Measurements from ENCODE around the gene MIER2.

MIER2 gene

GRCh38 chr19:377801-378581 lies 33.4 kb upstream of the MIER2 start:
- peaks cover 15% of the 10 kb centered on the region for H3K27me3 ChIP-seq (ENCODE audit: insufficient read depth, low read length)
- no peak overlapping the region for H3K27ac ChIP-seq (ENCODE audit: low read depth, low read length)
- H2AFZ ChIP-seq (ENCODE audit: low read length, unreplicated experiment), result no peak overlapping the region
- H3K4me3 ChIP-seq (ENCODE audit: low read depth, low read length), result no peak overlapping the region
- H3K36me3 ChIP-seq (ENCODE audit: insufficient read depth, low read length), result no peaks in the 10 kb centered on the region
- no peaks in the 10 kb centered on the region for H3K4me1 ChIP-seq (ENCODE audit: control insufficient read depth, insufficient read depth, low read length, unreplicated experiment)
- H3K79me2 ChIP-seq (ENCODE audit: control insufficient read depth, insufficient read depth, low read length, unreplicated experiment), result no peaks in the 10 kb centered on the region

GRCh38 chr19:376111-376470 lies 31.5 kb upstream of the MIER2 start:
- peaks cover 26% of the 10 kb centered on the region for H3K27me3 ChIP-seq (ENCODE audit: insufficient read depth, low read length)
- H2AFZ ChIP-seq (ENCODE audit: low read length, unreplicated experiment), result no peak overlapping the region
- no peak overlapping the region for H3K27ac ChIP-seq (ENCODE audit: low read depth, low read length)
- no peak overlapping the region for H3K4me3 ChIP-seq (ENCODE audit: low read depth, low read length)
- no peaks in the 10 kb centered on the region for H3K36me3 ChIP-seq (ENCODE audit: insufficient read depth, low read length)
- H3K79me2 ChIP-seq (ENCODE audit: control insufficient read depth, insufficient read depth, low read length, unreplicated experiment), result no peaks in the 10 kb centered on the region
- no peaks in the 10 kb centered on the region for H3K4me1 ChIP-seq (ENCODE audit: control insufficient read depth, insufficient read depth, low read length, unreplicated experiment)

- Histone ChIP-seq H3K27ac (ENCODE audit: low read depth, low read length) (no peak overlapping the region), H3K4me1 (ENCODE audit: control insufficient read depth, insufficient read depth, low read length, unreplicated experiment) (no peaks in the 10 kb centered on the region), H2AFZ (ENCODE audit: low read length, unreplicated experiment) (no peak overlapping the region), H3K36me3 (ENCODE audit: insufficient read depth, low read length) (no peaks in the 10 kb centered on the region), H3K27me3 (ENCODE audit: insufficient read depth, low read length) (peaks cover 26% of the 10 kb centered on the region), H3K4me3 (ENCODE audit: low read depth, low read length) (no peak overlapping the region), H3K79me2 (ENCODE audit: control insufficient read depth, insufficient read depth, low read length, unreplicated experiment) (no peaks in the 10 kb centered on the region)
Observed at GRCh38 chr19:375395-376110, 31.0 kb upstream of the MIER2 start.

- Histone ChIP-seq H3K4me1 (ENCODE audit: control insufficient read depth, insufficient read depth, low read length, unreplicated experiment) (no peaks in the 10 kb centered on the region), H3K27me3 (ENCODE audit: insufficient read depth, low read length) (peaks cover 26% of the 10 kb centered on the region)
Observed at GRCh38 chr19:374886-375235, 30.3 kb upstream of the MIER2 start.

GRCh38 chr19:374183-374885 lies 29.7 kb upstream of the MIER2 start:
- H3K27me3 ChIP-seq (ENCODE audit: insufficient read depth, low read length), result peaks cover 26% of the 10 kb centered on the region
- H3K27ac ChIP-seq (ENCODE audit: low read depth, low read length), result no peak overlapping the region
- no peaks in the 10 kb centered on the region for H3K4me1 ChIP-seq (ENCODE audit: control insufficient read depth, insufficient read depth, low read length, unreplicated experiment)

More at GRCh38 chr19:374886-375235, 30.3 kb upstream of the MIER2 start:
- H3K27ac ChIP-seq (ENCODE audit: low read depth, low read length), result no peak overlapping the region
- no peaks in the 10 kb centered on the region for H3K36me3 ChIP-seq (ENCODE audit: insufficient read depth, low read length)
- no peak overlapping the region for H2AFZ ChIP-seq (ENCODE audit: low read length, unreplicated experiment)
- H3K79me2 ChIP-seq (ENCODE audit: control insufficient read depth, insufficient read depth, low read length, unreplicated experiment), result no peaks in the 10 kb centered on the region
- H3K4me3 ChIP-seq (ENCODE audit: low read depth, low read length), result no peak overlapping the region

GRCh38 chr19:373391-374182 lies 29.0 kb upstream of the MIER2 start:
- no peaks in the 10 kb centered on the region for H3K4me1 ChIP-seq (ENCODE audit: control insufficient read depth, insufficient read depth, low read length, unreplicated experiment)
- H3K27me3 ChIP-seq (ENCODE audit: insufficient read depth, low read length), result peaks cover 34% of the 10 kb centered on the region
- no peak overlapping the region for H2AFZ ChIP-seq (ENCODE audit: low read length, unreplicated experiment)
- H3K79me2 ChIP-seq (ENCODE audit: control insufficient read depth, insufficient read depth, low read length, unreplicated experiment), result no peaks in the 10 kb centered on the region
- H3K36me3 ChIP-seq (ENCODE audit: insufficient read depth, low read length), result no peaks in the 10 kb centered on the region
- no peak overlapping the region for H3K27ac ChIP-seq (ENCODE audit: low read depth, low read length)
- H3K4me3 ChIP-seq (ENCODE audit: low read depth, low read length), result no peak overlapping the region

More at GRCh38 chr19:374183-374885, 29.7 kb upstream of the MIER2 start:
- Histone ChIP-seq H3K4me3 (ENCODE audit: low read depth, low read length) (no peak overlapping the region), H3K79me2 (ENCODE audit: control insufficient read depth, insufficient read depth, low read length, unreplicated experiment) (no peaks in the 10 kb centered on the region), H2AFZ (ENCODE audit: low read length, unreplicated experiment) (no peak overlapping the region), H3K36me3 (ENCODE audit: insufficient read depth, low read length) (no peaks in the 10 kb centered on the region)

GRCh38 chr19:372306-372890 lies 27.8 kb upstream of the MIER2 start:
- no peak overlapping the region for H3K27ac ChIP-seq (ENCODE audit: low read depth, low read length)
- H3K4me3 ChIP-seq (ENCODE audit: low read depth, low read length), result no peak overlapping the region
- peaks cover 43% of the 10 kb centered on the region for H3K27me3 ChIP-seq (ENCODE audit: insufficient read depth, low read length)
- H3K36me3 ChIP-seq (ENCODE audit: insufficient read depth, low read length), result no peaks in the 10 kb centered on the region
- no peaks in the 10 kb centered on the region for H3K4me1 ChIP-seq (ENCODE audit: control insufficient read depth, insufficient read depth, low read length, unreplicated experiment)
- H3K79me2 ChIP-seq (ENCODE audit: control insufficient read depth, insufficient read depth, low read length, unreplicated experiment), result no peaks in the 10 kb centered on the region
- no peak overlapping the region for H2AFZ ChIP-seq (ENCODE audit: low read length, unreplicated experiment)

- H3K4me1 ChIP-seq (ENCODE audit: control insufficient read depth, insufficient read depth, low read length, unreplicated experiment), result no peaks in the 10 kb centered on the region
- H3K79me2 ChIP-seq (ENCODE audit: control insufficient read depth, insufficient read depth, low read length, unreplicated experiment), result no peaks in the 10 kb centered on the region
- H3K36me3 ChIP-seq (ENCODE audit: insufficient read depth, low read length), result no peaks in the 10 kb centered on the region
- H2AFZ ChIP-seq (ENCODE audit: low read length, unreplicated experiment), result no peak overlapping the region
- H3K27me3 ChIP-seq (ENCODE audit: insufficient read depth, low read length), result peaks cover 47% of the 10 kb centered on the region
- no peak overlapping the region for H3K27ac ChIP-seq (ENCODE audit: low read depth, low read length)
- no peak overlapping the region for H3K4me3 ChIP-seq (ENCODE audit: low read depth, low read length)
Observed at GRCh38 chr19:371501-372168, 27.0 kb upstream of the MIER2 start.

- Histone ChIP-seq H3K27me3 (ENCODE audit: insufficient read depth, low read length) (peaks cover 51% of the 10 kb centered on the region), H3K36me3 (ENCODE audit: insufficient read depth, low read length) (no peaks in the 10 kb centered on the region), H3K4me1 (ENCODE audit: control insufficient read depth, insufficient read depth, low read length, unreplicated experiment) (no peaks in the 10 kb centered on the region), H3K4me3 (ENCODE audit: low read depth, low read length) (no peak overlapping the region), H3K27ac (ENCODE audit: low read depth, low read length) (no peak overlapping the region), H3K79me2 (ENCODE audit: control insufficient read depth, insufficient read depth, low read length, unreplicated experiment) (no peaks in the 10 kb centered on the region), H2AFZ (ENCODE audit: low read length, unreplicated experiment) (no peak overlapping the region)
Observed at GRCh38 chr19:370641-371330, 26.2 kb upstream of the MIER2 start.

Data from ACC112 (cell line).